Endothelial cell (in vitro differentiated cells): Measurements from ENCODE around the gene ENG. TPM values are rescaled to one million over a fixed set of nuclear protein-coding genes. Genes with fewer than 3 reads are reported as not detected.

Source experiments
- DNase-seq: peaks from one replicate; pipeline ENCODE4 v3.0.0; 2021; ENCODE audit warnings: low spot score
- H3K27ac Mint-ChIP-seq: one replicate; pipeline ENCODE4 v1.8.0; 2021; ENCODE audit warnings: mixed read lengths, inconsistent platforms; ENCODE audit not compliant: unreplicated experiment
- H3K27me3 Mint-ChIP-seq: one replicate; pipeline ENCODE4 v1.8.0; 2021; ENCODE audit warnings: mild to moderate bottlenecking, moderate library complexity, mixed read lengths, inconsistent platforms; ENCODE audit not compliant: unreplicated experiment
- H3K36me3 Mint-ChIP-seq: one replicate; pipeline ENCODE4 v1.8.0; 2021; ENCODE audit warnings: mild to moderate bottlenecking, low read depth, mixed read lengths, inconsistent platforms; ENCODE audit not compliant: unreplicated experiment
- H3K4me1 Mint-ChIP-seq: one replicate; pipeline ENCODE4 v1.8.0; 2021; ENCODE audit warnings: mild to moderate bottlenecking, mixed read lengths, inconsistent platforms; ENCODE audit not compliant: unreplicated experiment
- H3K4me3 Mint-ChIP-seq: one replicate; pipeline ENCODE4 v1.8.0; 2021; ENCODE audit warnings: mild to moderate bottlenecking, mixed read lengths, inconsistent platforms; ENCODE audit not compliant: unreplicated experiment
- H3K9me3 Mint-ChIP-seq: one replicate; pipeline ENCODE4 v1.8.0; 2021; ENCODE audit warnings: mixed read lengths, inconsistent platforms; ENCODE audit not compliant: unreplicated experiment
- total RNA-seq: library from RNA; stranded (reverse); fragmentation: NEBNext Ultra II Directional; extraction: Animal tissue kit (Norgen Biotek cat#: 25700); gene quantifications from one replicate; pipeline ENCODE4 v1.2.1, GENCODE V29; 2021; ENCODE audit not compliant: unreplicated experiment
- TF ChIP-seq, protein P1 (sequence below): fragments of 200-600 bp; sonication (generic); IDR thresholded peaks from one replicate; pipeline ENCODE4 v1.5.0; 2021; ENCODE audit warnings: antibody characterized with exemption; ENCODE audit not compliant: unreplicated experiment

ENG gene
- total RNA-seq, 1 donor from 2014 or later, result 113 TPM

DNA sequence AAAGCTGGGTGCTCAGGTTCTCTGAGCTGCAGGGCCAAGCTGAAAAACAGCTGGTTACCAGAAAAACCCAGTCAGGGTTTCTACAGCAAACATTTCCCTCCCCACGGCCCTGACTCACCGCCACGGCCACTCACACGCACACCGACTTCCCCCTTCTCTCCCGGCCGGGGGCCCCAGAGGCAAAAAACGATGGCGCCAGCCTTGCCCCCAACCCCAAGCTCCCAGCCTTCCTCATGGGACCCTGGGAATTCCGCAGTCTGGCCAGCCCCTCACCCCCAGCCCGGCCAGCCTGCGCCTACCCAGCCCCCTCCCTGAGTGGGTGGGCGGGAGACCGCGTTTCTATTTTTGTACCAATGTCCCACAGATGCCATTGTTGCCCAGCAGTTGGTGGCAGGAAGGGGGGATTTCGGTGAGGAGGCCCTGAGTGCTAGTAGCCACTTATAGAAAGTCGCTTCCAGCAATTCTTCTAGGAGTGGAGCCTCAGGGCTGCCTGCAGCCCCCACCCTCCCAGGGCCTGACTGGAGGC lies 18.4 kb downstream of the ENG start:
- DNase-seq, result no peak

DNA sequence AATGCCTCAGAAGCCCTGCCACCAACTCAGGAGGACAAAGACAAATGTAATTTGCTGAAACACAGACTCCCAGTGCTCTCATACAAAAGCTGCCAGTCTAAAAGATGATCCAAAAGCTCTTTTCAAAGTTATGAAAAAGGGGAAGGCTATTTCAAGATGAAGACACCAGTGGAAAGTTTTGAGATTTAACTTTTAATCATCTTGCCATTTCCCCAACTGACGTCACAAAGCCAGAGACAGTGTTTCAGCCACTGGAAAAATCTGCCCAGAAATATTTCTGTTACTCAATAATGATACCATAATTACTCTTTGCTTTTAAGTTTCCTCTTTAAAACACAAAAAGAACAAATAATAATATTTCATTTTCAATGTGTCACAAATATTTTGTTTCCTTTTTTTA lies 20.9 kb downstream of the ENG start:
- Mint-ChIP-seq H3K4me3 (no peak overlapping the region), H3K27me3 (peaks cover 5% of the 10 kb centered on the region), H3K4me1 (peaks cover 45% of the 10 kb centered on the region), H3K27ac (no peak overlapping the region), H3K9me3 (no peaks in the 10 kb centered on the region), H3K36me3 (peaks cover 24% of the 10 kb centered on the region)
- no peak for DNase-seq
- TF ChIP-seq, protein P1, sequence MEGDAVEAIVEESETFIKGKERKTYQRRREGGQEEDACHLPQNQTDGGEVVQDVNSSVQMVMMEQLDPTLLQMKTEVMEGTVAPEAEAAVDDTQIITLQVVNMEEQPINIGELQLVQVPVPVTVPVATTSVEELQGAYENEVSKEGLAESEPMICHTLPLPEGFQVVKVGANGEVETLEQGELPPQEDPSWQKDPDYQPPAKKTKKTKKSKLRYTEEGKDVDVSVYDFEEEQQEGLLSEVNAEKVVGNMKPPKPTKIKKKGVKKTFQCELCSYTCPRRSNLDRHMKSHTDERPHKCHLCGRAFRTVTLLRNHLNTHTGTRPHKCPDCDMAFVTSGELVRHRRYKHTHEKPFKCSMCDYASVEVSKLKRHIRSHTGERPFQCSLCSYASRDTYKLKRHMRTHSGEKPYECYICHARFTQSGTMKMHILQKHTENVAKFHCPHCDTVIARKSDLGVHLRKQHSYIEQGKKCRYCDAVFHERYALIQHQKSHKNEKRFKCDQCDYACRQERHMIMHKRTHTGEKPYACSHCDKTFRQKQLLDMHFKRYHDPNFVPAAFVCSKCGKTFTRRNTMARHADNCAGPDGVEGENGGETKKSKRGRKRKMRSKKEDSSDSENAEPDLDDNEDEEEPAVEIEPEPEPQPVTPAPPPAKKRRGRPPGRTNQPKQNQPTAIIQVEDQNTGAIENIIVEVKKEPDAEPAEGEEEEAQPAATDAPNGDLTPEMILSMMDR, result no peak

More for the DNA sequence above, 18.4 kb downstream of the ENG start:
- Mint-ChIP-seq H3K4me1 (peaks cover 54% of the 10 kb centered on the region), H3K9me3 (no peaks in the 10 kb centered on the region), H3K27me3 (peaks cover 7% of the 10 kb centered on the region), H3K4me3 (no peak overlapping the region), H3K27ac (peak overlapping the region; percentile 36), H3K36me3 (peaks cover 18% of the 10 kb centered on the region)
- TF ChIP-seq, protein P1, result no peak

DNA sequence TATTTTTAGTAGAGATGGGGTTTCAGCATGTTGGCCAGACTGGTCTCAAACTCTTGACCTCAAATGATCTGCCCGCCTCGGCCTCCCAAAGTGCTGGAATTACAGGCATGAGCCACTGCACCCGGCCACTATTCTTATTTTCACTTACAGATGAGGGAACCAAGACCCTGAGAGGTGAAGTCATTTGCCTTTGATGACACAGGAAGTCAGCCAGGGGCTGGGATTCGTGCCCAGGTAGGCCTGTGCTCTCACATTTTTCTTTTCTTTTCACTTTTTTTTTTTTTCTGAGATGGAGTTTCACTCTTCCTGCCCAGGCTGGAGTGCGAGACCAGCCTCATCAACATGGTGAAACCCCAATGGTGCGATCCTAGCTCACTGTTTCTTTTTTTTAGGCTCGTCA lies 22.2 kb downstream of the ENG start:
- H3K4me3 Mint-ChIP-seq, result peak overlapping the region; percentile 47
- H3K36me3 Mint-ChIP-seq, result peaks cover 19% of the 10 kb centered on the region
- TF ChIP-seq, protein P1, result no peak
- DNase-seq, result no peak
- H3K9me3 Mint-ChIP-seq, result no peaks in the 10 kb centered on the region
- peak overlapping the region; percentile 61 for H3K27ac Mint-ChIP-seq
- peaks cover 8% of the 10 kb centered on the region for H3K27me3 Mint-ChIP-seq
- H3K4me1 Mint-ChIP-seq, result peaks cover 40% of the 10 kb centered on the region

DNA sequence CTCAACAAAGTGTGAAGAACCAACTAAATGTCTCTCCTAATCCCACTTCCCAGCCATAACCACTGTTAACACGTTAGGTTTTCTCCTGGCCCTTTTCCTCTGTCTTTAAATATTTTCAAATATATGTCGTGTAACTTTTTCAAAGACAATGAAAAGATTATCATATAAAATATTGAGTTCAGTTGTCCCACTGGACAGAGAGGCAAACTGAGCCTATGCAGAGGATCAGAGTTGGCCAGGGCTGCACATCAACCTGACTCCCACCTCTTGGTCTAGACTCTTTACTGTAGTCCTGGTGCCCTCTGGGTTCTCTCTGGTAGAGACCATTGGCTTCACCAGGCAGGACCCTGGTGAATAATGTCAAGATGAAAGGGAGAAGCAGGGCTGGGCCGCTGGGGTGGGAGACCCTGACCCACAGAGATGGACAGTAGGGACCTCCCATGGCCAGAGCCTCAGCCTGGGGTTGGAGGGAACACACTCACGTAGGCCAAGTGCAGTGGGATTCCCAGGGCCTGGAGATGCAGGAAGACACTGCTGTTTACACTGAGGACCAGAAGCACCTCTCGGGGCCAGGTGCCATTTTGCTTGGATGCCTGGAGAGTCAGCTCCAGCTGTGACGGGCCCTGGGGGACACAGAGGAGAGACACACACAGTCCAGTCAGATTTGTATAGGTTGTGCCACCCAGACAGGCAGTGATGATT lies 25.1 kb downstream of the ENG start:
- Mint-ChIP-seq H3K27ac (peak overlapping the region; percentile 87), H3K36me3 (peaks cover 30% of the 10 kb centered on the region), H3K4me3 (no peak overlapping the region), H3K9me3 (no peaks in the 10 kb centered on the region), H3K4me1 (peaks cover 38% of the 10 kb centered on the region), H3K27me3 (peaks cover 13% of the 10 kb centered on the region)
- no peak for DNase-seq
- TF ChIP-seq, protein P1, result no peak
